HepG2 (cell line): ENCODE results near the gene GLO1. TPM values are rescaled to one million over a fixed set of nuclear protein-coding genes. Genes with fewer than 3 reads are reported as not detected.

Experiments
- ATAC-seq: fragments of 200-7000 bp; cut with Tn5 transposase; 3 replicates; pipeline ENCODE4 v1.9.1; 2020; ENCODE audit warnings: mild to moderate bottlenecking, moderate library complexity
- BruUV-seq: library from RNA; stranded (reverse); fragments of 400-500 nt; replicated peaks from 2 replicates; lab custom pipeline; 2021; lab: Mats Ljungman, UMichigan
- CTCF ChIA-PET: fragments of 300-600 bp; formaldehyde crosslinking; extraction: SDS; loops from one replicate; lab custom pipeline; 2021; ENCODE audit warnings: low total read pairs, inconsistent platforms, low intra/inter-chr PET ratio; lab: Yijun Ruan, JAX
- POLR2A ChIA-PET: fragments of 350-600 bp; sonication (Branson Sonifier 250); formaldehyde crosslinking; loops from one replicate; lab custom pipeline; 2020; ENCODE audit warnings: antibody characterized with exemption, inconsistent platforms; lab: Yijun Ruan, JAX
- DNase-seq: peaks from one replicate; pipeline ENCODE4 v3.0.0-alpha.2; 2015; ENCODE audit warnings: low spot score
- FAIRE-seq: peaks from 3 replicates; lab custom pipeline; 2011; peaks lifted over from hg19 to GRCh38; lab: Jason Lieb, UNC
- H2AFZ ChIP-seq: one replicate; pipeline ENCODE4 v1.6.1; 2011; ENCODE audit warnings: low read length, inconsistent platforms
- H3K27ac ChIP-seq: fragments of 300-600 bp; 3 replicates; pipeline ENCODE4 v1.8.0; 2011; ENCODE audit warnings: mixed run types, mild to moderate bottlenecking, mixed read lengths, low read length, inconsistent platforms; ENCODE audit not compliant: insufficient read depth; ENCODE audit errors: extremely low read length
- H3K27me3 ChIP-seq, 2 experiments: fragments of 200-600 bp in 1 of 2; 2 replicates in 1 of 2; 3 replicates in 1 of 2; pipeline versions ENCODE4 v1.6.0 to v1.8.0; 2011; ENCODE audit warnings: low read length in 2 of 2, mild to moderate bottlenecking in 2 of 2, moderate library complexity in 2 of 2, inconsistent platforms in 1 of 2; ENCODE audit not compliant: insufficient read depth in 2 of 2, control insufficient read depth in 1 of 2
- H3K36me3 ChIP-seq, 2 experiments: fragments of 200-600 bp in 1 of 2; replicated peaks in 1 of 2; 2 replicates in 1 of 2; 3 replicates in 1 of 2; pipeline versions ENCODE4 v1.5.1 to v1.8.0; 2011; ENCODE audit warnings: low read length in 2 of 2, inconsistent platforms in 1 of 2; ENCODE audit not compliant: insufficient read depth in 2 of 2, control insufficient read depth in 1 of 2
- H3K4me1 ChIP-seq: 2 replicates; pipeline ENCODE4 v1.5.1; 2012; ENCODE audit warnings: low read length, inconsistent platforms; ENCODE audit not compliant: insufficient read depth
- H3K4me2 ChIP-seq: 2 replicates; pipeline ENCODE4 v1.6.0; 2011; ENCODE audit warnings: low read depth, low read length, inconsistent platforms
- H3K4me3 ChIP-seq, 3 experiments: fragments of 200-600 bp in 1 of 3; sonication (generic), shearing (Covaris generic) in 1 of 3; replicated peaks in 1 of 3; 2 replicates each; pipeline ENCODE4 v1.5.1; 2011 to 2016; ENCODE audit warnings: low read length in 3 of 3, inconsistent platforms in 2 of 3, low read depth in 2 of 3, mild to moderate bottlenecking in 2 of 3, control low read depth in 1 of 3, mixed read lengths in 1 of 3; ENCODE audit not compliant: insufficient read depth in 1 of 3
- H3K79me2 ChIP-seq: one replicate; pipeline ENCODE4 v1.6.1; 2011; ENCODE audit warnings: low read length, inconsistent platforms; ENCODE audit not compliant: insufficient read depth
- H3K9ac ChIP-seq: 2 replicates; pipeline ENCODE4 v1.6.0; 2011; ENCODE audit warnings: mild to moderate bottlenecking, low read depth, low read length, inconsistent platforms; ENCODE audit not compliant: insufficient read depth
- H3K9me3 ChIP-seq: 2 replicates; pipeline ENCODE4 v1.5.1; 2012; ENCODE audit warnings: mild to moderate bottlenecking, low read length
- H4K20me1 ChIP-seq: 2 replicates; pipeline ENCODE4 v1.6.0; 2011; ENCODE audit warnings: inconsistent platforms, mild to moderate bottlenecking, low read length, moderate library complexity; ENCODE audit not compliant: insufficient read depth
- FOXK1 ChIP-seq: sonication (generic); formaldehyde crosslinking; IDR thresholded peaks from 2 replicates; pipeline ENCODE4 v1.4.0; 2020; ENCODE audit warnings: low read depth, missing genetic modification reagents, borderline replicate concordance
- FUBP1 ChIP-seq: sonication (generic); formaldehyde crosslinking; IDR thresholded peaks from 2 replicates; pipeline ENCODE4 v1.5.1; 2020; ENCODE audit warnings: missing genetic modification reagents, mild to moderate bottlenecking, borderline replicate concordance
- GATAD2A ChIP-seq: IDR thresholded peaks from 2 replicates; pipeline ENCODE4 v1.6.1; 2016
- HOMEZ ChIP-seq: IDR thresholded peaks from 2 replicates; pipeline ENCODE4 v1.6.1; 2016; ENCODE audit warnings: low read depth
- LCORL ChIP-seq, 2 experiments: fragments of 450-650 bp in 1 of 2; sonication (generic) in 1 of 2; formaldehyde crosslinking in 1 of 2; IDR thresholded peaks; 2 replicates each; pipeline versions ENCODE4 v1.5.0 to v1.6.1; 2017 to 2020; ENCODE audit warnings: antibody characterized with exemption in 1 of 2, missing genetic modification reagents in 1 of 2
- ZBTB25 ChIP-seq: IDR thresholded peaks from 2 replicates; pipeline ENCODE4 v1.6.1; 2018; ENCODE audit warnings: missing genetic modification reagents
- ZFP36 ChIP-seq: fragments of 150-350 bp; IDR thresholded peaks from 2 replicates; pipeline ENCODE4 v1.6.1; 2018; ENCODE audit warnings: borderline replicate concordance, low read length, low read depth; ENCODE audit not compliant: partially characterized antibody
- ZNF18 ChIP-seq: sonication (generic); formaldehyde crosslinking; IDR thresholded peaks from 2 replicates; pipeline ENCODE4 v1.8.0; 2022; ENCODE audit warnings: mild to moderate bottlenecking, missing genetic modification reagents; ENCODE audit not compliant: insufficient replicate concordance
- ZNF549 ChIP-seq: sonication (generic); formaldehyde crosslinking; IDR thresholded peaks from 2 replicates; pipeline ENCODE4 v1.5.0; 2020; ENCODE audit warnings: missing genetic modification reagents
- ZUFSP ChIP-seq: sonication (generic); formaldehyde crosslinking; IDR thresholded peaks from 2 replicates; pipeline ENCODE4 v1.9.0; 2021; ENCODE audit warnings: missing genetic modification reagents, mild to moderate bottlenecking, borderline replicate concordance
- WGBS: methylation state at CpG from one replicate; pipeline ENCODE4 v1.1.6; 2017; ENCODE audit warnings: low lambda C conversion rate; 5-methylcytosine and 5-hydroxymethylcytosine counted together
- in situ Hi-C: cut with HindIII; loops from 2 replicates; pipeline ENCODE4 v1.10.0; 2017; ENCODE audit warnings: low pct_unique_long_range_greater_than_20kb; ENCODE audit not compliant: extremely low pct_ligation_motif_present
- intact Hi-C: fragments of 100-400 bp; cut with micrococcal nuclease; formaldehyde crosslinking; loops from one replicate; pipeline ENCODE4 v1.10.0; 2022; ENCODE audit not compliant: unreplicated experiment
- polyA plus RNA-seq, 8 experiments: library from polyadenylated mRNA; depleted of rRNA in 3 of 8; stranded (reverse) in 7 of 8; unstranded in 1 of 8; fragments of >200 nt; fragmentation: Illumina TruSeq in 4 of 8; extraction: Trizol in 4 of 8; gene quantifications; 2 replicates each; pipeline versions ENCODE4 v1.2.1 to v1.2.3, GENCODE V29; 2011 to 2016; ENCODE audit warnings: low read depth in 4 of 8, missing spikeins in 1 of 8, mixed read lengths in 1 of 8; ENCODE audit not compliant: insufficient read depth in 1 of 8
- total RNA-seq, 5 experiments: library from RNA; depleted of rRNA; stranded (reverse); fragments of >200 nt; fragmentation: Illumina TruSeq; extraction: Trizol; gene quantifications; 2 replicates each; pipeline ENCODE4 v1.2.3, GENCODE V29; 2016; ENCODE audit warnings: low read depth in 1 of 5

The GLO1 gene
- total and polyA plus RNA-seq, 2 of the 13 experiments (the other 11 are each of a cell fraction or from before 2014, with no cell fraction given) = 77.1 to 177 TPM

- Histone ChIP-seq H3K27ac (no peak overlapping the region), H3K79me2 (no peaks in the 10 kb centered on the region), H3K36me3 (no peaks in the 10 kb centered on the region), H3K4me3 (no peak overlapping the region), H4K20me1 (no peaks in the 10 kb centered on the region), H3K9ac (no peak overlapping the region), H2AFZ (no peak overlapping the region), H3K9me3 (no peaks in the 10 kb centered on the region), H3K4me2 (no peak overlapping the region), H3K27me3 (peaks cover 0 to 2% of the 10 kb centered on the region in 2 experiments; a peak in 1 of 5 replicates), H3K4me1 (no peaks in the 10 kb centered on the region)
- intact Hi-C loops (no loop called here), in situ Hi-C loops (no loop called here)
- ATAC-seq (no peak), FAIRE-seq (no peak), DNase-seq (no peak)
- 42% methylated on average over 2 of the region's 2 CpGs for WGBS
- CTCF ChIA-PET = no interaction called here
- BruUV-seq = no TSS peak
- POLR2A ChIA-PET = no interaction called here
- TF ChIP-seq ZBTB25 (CRISPR knock-in tag) (no peak), ZFP36 (no peak), FUBP1 (CRISPR knock-in tag) (no peak), ZNF18 (CRISPR knock-in tag) (no peak), ZNF549 (CRISPR knock-in tag) (no peak), FOXK1 (CRISPR knock-in tag) (no peak), GATAD2A (CRISPR knock-in tag) (no peak), ZUFSP (CRISPR knock-in tag) (no peak), LCORL (IDR thresholded peaks at IDR 0.05) (no peak), LCORL (CRISPR knock-in tag; IDR thresholded peaks at IDR 0.05) (no peak), HOMEZ (CRISPR knock-in tag) (no peak)
These were observed 48.7 kb downstream of the GLO1 start for GRCh38 chr6:38654263-38654662.
